GM20431 (cell line): ENCODE results near the gene ERCC4.

Source experiments
- in situ Hi-C: fragments of 300-500 bp; cut with MseI, MboI; formaldehyde crosslinking; loops from one replicate; pipeline ENCODE4 v1.15.0; 2020; ENCODE audit warnings: low sequenced_read_pairs; ENCODE audit not compliant: unreplicated experiment

The ERCC4 gene

DNA sequence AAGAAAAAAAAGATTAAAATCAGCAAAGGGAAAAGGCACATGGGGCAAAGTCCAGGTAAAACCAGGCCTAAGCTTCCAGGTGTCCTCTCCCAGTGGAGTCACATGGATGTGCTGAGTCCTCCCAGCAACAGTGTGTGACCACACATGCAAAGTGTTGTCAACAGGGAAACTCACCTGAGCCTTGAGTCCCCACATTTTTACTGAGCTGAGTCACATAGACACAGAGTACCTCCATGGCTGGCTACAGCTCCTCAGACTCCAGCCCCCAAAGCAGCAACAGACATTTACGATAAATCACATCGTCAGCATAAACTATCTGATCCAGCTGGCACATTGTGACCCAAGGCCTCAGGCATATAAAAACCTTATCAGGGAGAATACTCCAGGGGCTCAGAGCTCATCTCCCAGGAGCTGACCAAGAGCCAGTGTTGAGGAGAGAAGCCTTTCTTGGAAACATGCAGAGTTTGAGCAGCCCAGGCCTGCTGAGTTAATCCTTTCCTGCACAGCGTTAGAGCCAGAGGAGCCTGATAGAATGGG is 20.5 kb downstream of the ERCC4 start:
- in situ Hi-C loops, result loop anchor here (25.0 kb wide), 1 partner anchor 597 kb away; no protein-coding TSS in a partner anchor

GRCh38 chr16:13944816-13945215 is 24.9 kb downstream of the ERCC4 start:
- in situ Hi-C loops, result loop anchor here (25.0 kb wide), 1 partner anchor 592 kb away; no protein-coding TSS in a partner anchor

- in situ Hi-C loops, result loop anchor here (25.0 kb wide), 1 partner anchor 591 kb away; no protein-coding TSS in a partner anchor
These were observed 26.0 kb downstream of the ERCC4 start for GRCh38 chr16:13945744-13946485.

DNA sequence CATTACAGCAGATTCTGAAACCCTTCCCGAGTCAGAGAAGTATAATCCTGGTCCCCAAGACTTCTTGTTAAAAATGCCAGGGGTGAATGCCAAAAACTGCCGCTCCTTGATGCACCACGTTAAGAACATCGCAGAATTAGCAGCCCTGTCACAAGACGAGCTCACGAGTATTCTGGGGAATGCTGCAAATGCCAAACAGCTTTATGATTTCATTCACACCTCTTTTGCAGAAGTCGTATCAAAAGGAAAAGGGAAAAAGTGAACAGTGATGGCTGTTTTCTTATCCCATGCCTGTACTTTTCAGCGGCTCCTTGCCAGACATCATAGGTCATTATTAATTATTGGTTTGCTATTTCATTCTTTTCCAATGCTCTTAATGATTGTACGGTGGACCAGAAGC is 28.1 kb downstream of the ERCC4 start:
- in situ Hi-C loops, result loop anchor here (25.0 kb wide), 1 partner anchor 589 kb away; no protein-coding TSS in a partner anchor

DNA sequence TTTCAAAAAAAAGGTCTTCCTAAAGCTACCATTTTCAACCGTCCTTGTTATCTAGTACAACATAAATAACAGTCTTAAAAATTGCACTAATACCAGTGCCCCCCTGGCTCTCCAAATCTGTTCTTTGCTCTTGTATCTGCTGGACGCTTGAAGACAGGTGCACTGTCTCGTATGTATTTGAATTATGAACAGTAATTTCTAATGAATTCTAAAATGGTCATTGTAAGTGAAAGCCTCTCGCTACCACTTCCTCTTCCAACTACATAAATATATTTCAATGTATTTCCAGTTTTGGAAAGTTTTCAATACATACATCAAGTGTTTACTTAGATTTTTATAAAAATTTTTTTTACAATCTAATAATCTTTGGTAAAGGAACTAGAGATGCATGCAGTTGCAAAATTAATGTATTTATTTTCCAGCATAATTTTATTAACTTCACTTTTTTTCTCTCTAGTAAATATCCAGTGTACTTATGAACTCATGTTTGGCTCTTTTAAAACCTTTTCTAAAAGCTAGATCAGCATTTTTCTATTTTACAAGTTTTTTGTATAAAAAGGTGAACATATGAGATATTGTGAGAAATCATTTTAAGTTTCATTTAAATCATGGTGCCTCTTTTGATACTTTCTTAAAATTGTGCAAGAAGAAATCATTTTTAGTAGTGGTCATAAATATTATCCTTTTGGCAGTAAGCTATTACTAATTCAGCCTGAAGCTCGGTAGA is 31.0 kb downstream of the ERCC4 start:
- in situ Hi-C loops, result no loop called here

DNA sequence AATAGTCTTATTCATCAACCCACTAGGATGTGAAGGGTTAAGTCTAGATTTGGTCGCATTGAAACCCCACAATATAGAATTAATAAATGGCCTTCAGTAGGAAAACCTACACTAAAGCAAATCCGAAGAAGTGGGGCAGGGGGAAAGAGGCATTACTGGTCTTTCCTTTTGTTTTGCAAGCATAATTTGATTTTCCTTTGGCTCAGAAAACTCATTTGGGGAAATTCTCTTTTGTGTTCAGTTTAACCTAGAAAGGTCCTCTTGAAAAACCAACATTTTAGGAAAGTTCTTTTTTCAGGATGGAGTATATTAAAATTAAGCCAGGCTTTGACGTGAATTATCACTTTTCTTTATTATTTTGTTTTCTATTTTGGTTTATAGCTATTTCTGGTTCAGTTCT is 31.7 kb downstream of the ERCC4 start:
- in situ Hi-C loops, result no loop called here

DNA sequence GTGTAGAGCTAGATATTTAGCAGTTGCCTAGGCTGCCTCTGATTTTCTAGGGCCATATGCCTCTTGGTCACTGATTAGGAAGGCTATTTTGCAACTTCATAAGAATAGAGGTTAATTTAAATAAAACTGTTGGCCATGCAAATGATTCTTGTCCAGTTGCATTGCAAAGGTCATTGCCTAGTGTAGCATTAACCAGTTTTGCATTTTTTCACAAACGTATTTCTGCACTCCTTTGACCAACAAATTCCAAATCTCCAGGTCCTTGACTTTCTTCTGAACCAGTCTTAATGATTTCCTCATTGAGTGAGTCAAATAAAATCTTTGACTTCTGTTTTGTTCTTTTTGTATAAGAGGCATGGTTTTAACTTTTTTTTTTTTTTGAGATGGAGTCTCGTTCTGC is 33.5 kb downstream of the ERCC4 start:
- in situ Hi-C loops, result no loop called here

GRCh38 chr16:13956635-13957196 is 36.8 kb downstream of the ERCC4 start:
- in situ Hi-C loops, result no loop called here

DNA sequence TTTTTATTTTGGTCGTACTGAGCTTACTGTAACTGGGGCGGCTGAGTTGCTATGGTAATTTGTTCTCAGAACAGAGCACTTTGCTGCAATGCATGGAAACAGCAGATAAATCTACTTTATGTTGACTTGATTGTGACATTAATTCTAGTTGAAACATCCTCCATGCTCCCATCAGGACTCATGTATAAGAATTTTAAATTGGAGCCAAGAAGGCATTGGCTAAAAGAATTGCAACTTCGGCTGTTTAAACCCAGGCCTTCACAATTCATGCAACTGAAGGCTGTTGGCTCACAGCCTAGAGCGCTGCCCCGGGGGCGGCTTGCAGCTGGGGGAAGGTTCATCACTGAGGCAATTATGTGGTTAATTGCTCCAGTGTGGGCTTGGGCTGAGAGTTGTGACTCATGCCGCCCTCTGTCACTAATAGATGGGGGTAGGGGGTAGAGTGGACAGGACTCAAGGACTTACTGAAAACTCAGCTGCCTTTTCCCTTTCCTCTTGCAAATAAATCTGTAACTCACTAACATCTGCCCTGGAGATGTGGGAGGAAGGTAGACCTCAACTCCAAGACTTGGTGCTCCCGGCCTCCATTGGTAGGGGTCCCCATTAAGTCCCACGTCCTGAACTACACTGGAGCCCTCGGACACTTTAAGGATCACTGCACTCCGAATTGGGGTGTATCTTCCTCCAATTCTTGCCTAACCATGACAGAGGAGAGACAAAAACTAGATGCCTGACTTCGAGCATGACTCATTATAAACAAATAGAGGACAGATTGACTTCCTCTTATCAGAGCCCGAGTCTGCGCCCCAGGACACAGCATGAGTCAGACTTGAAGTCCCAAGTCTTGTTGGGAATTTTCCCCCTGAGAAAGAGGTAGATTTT is 37.5 kb downstream of the ERCC4 start:
- in situ Hi-C loops, result no loop called here

DNA sequence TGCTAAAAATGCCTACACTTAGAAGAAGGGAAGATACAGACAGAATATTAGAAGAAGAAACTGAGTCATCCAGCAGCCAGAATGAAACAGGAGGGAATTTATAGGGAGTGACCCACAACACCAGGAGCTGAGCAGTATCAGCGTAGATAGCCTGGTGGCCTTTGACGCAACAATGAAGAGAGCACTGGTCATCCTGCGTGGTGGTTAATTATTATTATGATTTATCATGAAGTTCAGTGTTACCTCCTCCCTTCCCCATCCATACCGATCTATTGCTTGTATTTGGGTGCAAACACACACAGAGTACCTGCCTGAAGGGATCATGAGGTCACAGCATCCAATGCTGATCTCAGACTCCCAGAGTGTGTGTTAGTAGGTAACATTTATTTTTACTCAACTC is 38.5 kb downstream of the ERCC4 start:
- in situ Hi-C loops, result no loop called here

DNA sequence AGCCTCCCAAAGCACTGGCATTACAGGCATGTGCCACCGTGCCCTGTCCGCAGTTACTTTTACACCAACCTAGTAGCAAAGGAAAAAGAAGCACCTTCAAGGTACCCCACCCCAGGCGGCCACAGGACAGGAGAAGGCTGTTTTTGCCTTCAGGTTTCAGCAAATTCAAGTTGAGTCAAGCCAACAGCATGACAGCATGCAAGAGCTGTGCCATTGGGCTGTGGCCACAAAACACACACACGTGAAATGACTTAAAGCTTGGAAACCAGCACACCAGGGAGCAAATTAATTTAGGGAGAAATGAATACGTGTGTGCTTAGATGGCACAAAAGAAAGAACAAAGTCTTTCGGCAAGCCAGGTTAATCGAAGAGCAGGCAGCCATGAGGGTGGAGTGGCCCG is 39.7 kb downstream of the ERCC4 start:
- in situ Hi-C loops, result no loop called here

DNA sequence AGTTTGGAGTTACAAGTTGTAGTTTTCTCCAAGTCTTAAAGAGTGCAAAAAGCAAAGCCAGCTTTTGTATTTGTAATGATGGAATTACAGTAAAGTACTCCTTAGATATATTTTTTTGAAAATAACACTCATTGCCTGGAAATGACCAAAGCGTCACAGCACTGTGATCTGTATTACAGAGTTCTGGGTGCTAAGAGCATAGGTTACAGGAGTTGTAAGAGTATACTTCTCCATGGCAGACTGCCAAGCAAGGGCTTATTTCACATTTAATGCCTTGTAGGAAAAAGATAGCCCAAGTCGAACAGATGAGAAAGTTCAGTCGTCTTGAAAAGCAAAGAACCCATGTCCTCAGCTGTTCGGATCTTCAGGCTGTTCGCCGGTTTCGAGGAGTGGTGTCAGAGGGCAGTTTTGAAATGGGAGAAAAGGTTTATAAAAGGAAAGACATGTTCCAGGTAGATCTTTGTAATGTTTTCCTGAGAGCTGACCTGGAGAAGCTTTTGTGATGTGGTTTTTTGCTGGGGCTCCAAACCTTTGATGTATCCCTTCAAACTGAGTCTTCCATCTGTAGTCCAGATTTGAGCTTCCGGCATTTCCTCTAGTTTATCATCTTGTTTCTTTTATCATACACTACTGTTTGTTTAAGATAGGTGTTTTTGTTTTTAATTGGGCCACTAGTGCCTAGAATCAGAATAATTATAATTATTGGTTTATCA is 41.3 kb downstream of the ERCC4 start:
- in situ Hi-C loops, result no loop called here

GRCh38 chr16:13962232-13962631 is 42.3 kb downstream of the ERCC4 start:
- in situ Hi-C loops, result no loop called here

- in situ Hi-C loops, result no loop called here
These were observed 48.9 kb downstream of the ERCC4 start for GRCh38 chr16:13968835-13969234.

DNA sequence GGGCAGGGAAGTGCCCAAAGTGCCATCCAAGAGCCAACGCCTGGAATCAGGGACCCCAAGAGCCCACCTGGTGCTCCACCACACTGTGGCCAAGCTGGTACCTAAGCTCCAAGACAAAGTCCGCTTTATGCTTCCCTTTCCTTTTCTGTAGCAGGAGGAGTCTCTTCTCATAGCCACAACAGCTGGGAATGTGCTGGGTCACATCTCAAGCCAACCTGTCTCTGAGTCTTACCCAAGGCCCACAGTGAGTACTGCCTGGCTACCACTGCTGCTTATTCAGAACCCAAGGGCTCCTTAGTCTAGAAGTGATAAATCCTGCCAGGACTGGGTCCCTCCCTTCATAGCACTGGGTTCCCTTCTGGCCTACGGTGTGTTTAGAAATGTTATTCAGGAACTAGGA is 49.8 kb downstream of the ERCC4 start:
- in situ Hi-C loops, result no loop called here

DNA sequence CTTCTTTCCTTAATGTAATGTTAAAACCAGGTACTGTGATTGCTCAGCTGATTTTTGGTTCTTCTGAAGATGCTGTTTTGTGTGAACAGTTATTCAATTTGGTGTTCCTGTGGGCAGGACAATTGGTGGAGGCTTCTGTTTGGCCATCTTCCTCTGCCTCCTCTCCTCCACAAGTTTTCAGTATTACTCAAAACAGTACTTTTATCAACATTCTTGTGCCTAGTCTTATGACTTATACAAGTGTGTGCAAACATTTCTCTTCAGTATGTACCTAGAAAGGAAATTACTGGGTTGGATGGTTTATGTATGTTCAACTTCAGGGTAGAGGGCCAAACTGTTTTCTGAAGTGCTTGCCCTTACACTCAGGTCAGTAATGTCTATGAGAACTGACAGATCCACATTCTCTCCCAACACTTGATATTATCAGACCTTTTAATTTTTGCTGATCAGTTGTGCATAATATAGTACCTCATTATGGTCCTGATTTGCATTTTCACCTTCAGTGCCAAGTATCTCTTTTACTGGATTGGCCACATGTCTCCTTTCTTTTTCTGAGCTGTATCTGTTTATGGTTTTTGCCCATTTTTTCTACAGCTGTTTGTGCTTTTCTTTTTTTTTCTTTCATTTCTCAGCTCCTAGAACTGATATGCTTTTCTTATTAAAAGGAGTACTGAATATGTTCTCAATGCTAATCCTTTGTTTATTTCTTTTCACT is 50.9 kb downstream of the ERCC4 start:
- in situ Hi-C loops, result no loop called here

DNA sequence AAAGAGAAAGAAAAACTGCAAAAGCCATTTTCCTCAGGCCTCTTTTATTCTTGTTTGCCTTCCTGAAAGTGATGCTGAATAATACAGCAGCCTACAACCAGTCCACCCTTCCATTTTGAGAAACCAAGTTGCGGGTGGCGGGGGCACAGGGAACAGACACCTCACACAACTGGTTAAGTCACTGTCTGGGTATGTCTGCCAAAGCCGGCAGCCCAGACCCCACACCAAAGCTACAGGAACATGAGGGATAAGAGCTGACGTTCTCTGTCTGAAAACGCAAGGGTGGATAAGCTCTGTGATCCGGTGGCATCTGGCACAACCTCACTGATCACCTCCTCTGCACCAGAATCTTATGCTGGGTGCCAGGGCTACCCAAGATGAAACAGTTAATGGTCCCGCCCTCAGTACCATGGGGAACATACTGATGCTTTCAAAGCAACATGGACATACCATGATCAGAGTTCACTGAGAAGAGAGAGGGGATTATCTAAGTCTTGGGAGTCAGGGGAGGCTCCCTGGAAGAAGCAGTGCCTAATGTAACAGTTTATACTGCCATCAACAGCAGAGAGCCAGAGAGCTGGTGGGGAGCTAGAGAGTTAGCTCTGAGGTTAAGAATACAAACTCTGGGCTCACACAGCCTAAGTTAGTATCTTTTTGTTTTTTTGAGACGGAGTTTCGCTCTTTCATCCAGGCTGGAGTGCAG is 53.5 kb downstream of the ERCC4 start:
- in situ Hi-C loops, result no loop called here

DNA sequence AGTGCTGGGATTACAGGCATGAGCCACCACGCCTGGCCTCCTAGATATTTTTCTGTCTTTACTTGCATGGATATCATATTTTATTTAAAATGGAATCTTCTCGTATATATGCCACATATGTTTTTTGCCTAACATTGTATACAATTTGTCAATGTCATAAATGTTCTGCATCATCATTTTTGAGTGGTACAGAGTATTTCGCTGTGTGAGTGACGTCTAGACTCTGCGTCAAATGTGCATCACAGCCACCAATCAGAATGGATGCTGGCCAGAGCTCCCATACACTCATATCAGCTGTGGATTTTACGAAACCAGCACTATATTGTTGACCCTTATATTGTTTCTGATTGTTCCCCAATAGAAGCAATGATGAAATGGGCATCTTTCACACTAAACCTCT is 57.2 kb downstream of the ERCC4 start:
- in situ Hi-C loops, result no loop called here
